Stimulated activated CD4-positive, alpha-beta T cell treated with anti-CD3 and anti-CD28 coated beads, TNF-alpha, amount 100 ng/mL, for 4 hours (primary cell): Measurements from ENCODE around the gene ACACA.

Source experiments
- DNase-seq, 3 experiments: peaks; one replicate each; pipeline ENCODE4 v3.0.0-alpha.2; 2020; ENCODE audit warnings: low read depth in 3 of 3

Gene ACACA

DNA sequence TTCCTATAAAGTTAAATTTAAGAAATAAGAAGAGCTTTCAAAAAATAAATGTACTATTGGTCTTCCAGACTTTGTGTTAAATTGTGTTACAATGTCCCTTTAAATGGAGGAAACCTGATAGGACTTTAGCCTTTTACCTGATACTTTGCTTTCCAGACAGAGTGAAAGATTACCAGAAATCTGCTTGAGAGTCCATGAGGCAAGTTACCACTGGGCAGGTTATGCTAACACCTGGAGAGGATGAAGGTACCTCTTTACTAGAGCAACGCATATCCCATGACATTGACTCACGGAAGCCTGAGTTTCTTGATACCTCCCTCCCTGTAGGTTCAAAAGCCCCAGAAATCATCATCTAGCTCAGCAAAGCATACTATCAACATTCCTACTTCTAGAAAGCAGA is 174.7 kb downstream of the ACACA start:
- DNase-seq = no peak

GRCh38 chr17:37230633-37231032 is 176.0 kb downstream of the ACACA start:
- DNase-seq = no peak

GRCh38 chr17:37225465-37225864 is 181.2 kb downstream of the ACACA start:
- no peak for DNase-seq

- no peak for DNase-seq
These were observed 184.8 kb downstream of the ACACA start for GRCh38 chr17:37221865-37222264.

DNA sequence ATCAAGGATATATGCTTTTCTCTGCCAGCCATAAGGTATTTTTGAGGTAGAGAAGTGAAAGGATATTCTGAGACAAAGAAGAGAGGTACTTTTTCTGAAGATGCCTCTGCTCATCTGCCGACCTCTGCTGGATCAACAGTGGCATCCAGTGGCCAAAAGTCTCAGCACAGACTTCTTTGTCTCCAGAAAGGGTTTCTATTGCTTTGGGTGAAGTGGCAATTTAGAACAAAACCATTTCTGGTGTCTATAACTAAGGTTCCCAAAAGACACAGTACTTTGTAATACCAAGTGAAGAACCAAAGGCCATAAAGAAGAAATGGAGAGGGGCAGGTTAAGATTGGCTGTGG is 186.1 kb downstream of the ACACA start:
- DNase-seq = no peak

- DNase-seq = no peak
These were observed 186.6 kb downstream of the ACACA start for GRCh38 chr17:37219876-37220606.

- no peak for DNase-seq
These were observed 187.8 kb downstream of the ACACA start for GRCh38 chr17:37218849-37219248.

DNA sequence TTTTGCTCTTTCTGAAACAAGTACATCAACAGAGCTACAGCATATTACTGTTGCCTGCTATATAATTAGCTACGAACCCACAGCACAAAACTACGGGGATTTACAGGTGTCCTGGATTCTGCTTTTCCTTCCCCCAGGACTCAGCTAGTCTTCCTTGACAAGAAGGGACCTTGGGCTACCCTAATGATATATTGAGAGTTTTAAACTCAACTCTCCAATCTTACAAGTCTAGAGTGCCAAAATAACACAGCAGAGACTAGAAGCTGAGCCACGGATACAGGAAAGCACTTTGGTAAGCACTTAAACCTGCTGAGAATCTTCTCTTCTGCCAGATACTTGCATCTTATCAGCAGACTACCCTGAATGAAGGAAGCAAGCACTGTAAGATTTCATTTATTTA is 192.2 kb downstream of the ACACA start:
- no peak for DNase-seq

- no peak for DNase-seq
These were observed 192.7 kb downstream of the ACACA start for GRCh38 chr17:37213927-37214326.

- DNase-seq = no peak
These were observed 194.5 kb downstream of the ACACA start for GRCh38 chr17:37212179-37212578.

DNA sequence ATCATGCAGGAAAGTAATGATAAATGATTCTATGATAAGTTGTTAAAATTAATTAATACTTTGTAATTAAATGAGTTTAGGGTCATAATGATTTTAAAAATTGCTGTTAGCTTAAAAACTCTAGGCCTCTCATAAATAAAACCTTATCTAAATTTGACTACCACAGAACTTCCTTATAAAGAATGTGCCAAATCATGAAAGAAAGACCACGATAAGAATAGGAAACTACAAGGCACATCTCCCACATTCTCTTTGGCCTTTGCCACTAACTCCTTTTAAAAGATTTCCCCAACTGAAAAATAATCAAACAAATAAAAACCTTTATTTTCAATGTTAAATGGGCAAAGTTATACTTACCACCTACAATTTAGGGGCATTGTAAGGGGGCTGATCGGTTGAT is 195.5 kb downstream of the ACACA start:
- no peak for DNase-seq

GRCh38 chr17:37207103-37207502 is 199.5 kb downstream of the ACACA start:
- no peak for DNase-seq

GRCh38 chr17:37206299-37206698 is 200.3 kb downstream of the ACACA start:
- no peak for DNase-seq

GRCh38 chr17:37200497-37200896 is 206.1 kb downstream of the ACACA start:
- no peak for DNase-seq

DNA sequence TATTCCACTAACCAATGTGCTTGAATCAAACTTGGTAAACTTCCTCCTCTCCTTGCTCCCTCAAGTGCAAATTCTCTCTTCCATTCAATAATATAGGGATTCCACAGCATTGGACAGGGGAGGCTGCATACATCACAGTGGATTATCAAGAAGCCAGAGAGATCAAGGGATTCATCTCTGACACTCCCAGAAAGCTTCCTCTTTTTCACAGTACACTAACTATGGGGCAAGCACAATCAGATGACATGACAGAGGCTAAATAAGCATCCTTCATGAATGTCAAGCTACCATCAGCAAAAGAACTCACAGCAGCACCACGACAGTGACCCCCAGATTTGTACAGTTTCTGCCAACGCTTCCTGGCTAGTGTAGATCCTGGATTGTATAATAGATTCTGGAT is 209.3 kb downstream of the ACACA start:
- no peak for DNase-seq

- no peak for DNase-seq
These were observed 212.4 kb downstream of the ACACA start for GRCh38 chr17:37194208-37194607.

DNA sequence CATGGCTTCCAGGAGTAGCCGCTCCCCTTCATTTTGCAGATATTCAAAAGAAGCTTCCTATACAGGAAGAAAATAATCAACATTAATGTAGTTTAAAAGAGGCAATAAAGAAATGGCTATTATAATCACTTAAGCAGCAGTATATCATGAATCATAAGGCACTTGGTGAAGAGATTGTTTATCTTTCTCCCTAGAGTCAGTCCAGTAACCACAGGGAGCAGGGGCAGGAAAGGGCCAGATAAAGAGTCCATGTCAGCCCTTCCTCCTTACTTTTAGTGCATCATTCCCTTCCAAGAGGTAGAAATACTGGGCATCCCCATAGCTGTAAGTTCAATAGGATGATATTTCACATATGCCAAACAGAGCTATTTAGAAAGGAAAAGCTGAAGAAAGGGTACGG is 215.4 kb downstream of the ACACA start:
- no peak for DNase-seq

- no peak for DNase-seq
These were observed 216.1 kb downstream of the ACACA start for GRCh38 chr17:37190493-37190892.

- DNase-seq = no peak
These were observed 218.5 kb downstream of the ACACA start for GRCh38 chr17:37188157-37188556.

- no peak for DNase-seq
These were observed 219.4 kb downstream of the ACACA start for GRCh38 chr17:37187262-37187661.

DNA sequence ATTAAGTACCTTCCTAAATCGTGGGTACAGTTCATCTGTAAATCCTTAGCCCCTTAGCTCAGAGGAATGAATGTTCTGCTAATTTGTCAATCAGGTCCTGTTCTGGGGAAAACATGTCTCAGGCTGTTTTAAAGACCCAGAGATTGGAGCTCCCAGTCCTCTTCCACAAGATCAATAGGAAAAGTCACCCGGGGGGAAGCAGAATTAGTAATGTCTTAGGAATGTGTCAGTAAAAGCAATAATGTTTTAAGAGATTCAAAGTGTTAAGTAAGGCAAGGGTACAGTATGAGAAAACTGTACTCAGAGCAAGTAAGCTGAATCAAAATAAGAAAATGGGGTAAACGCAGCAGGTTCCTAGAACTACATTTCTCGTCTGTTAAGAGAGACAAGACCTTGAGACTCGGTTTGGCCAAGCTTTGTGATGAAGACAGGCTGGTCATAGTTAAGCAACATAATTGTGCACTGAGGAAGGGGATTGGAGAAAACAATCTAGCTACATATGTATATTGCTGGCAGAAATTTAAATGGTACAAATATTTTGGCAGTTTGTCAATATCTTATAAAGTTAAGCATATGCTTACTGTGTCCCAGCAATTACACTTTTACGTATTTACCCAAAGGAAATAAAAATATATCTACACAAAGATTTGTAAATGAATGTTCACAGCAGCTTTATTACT is 223.7 kb downstream of the ACACA start:
- DNase-seq = no peak

DNA sequence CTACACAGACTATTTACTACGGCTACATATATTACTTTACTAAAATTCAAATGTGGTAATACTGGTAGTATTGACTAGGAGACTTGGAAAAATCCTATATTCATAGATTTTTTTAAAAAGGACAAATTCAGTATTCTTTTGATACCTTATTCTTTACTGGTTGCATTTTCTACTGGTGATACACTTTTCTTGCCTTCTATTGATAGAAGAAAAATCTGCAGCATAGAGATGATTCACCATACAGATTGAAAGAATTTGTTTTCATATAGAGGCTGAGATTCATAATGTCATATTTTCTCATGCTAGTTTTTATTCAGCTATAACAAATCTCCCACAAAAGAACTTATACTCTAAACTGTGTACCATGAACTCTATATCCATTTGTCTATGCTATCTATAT is 226.3 kb downstream of the ACACA start:
- DNase-seq = no peak

GRCh38 chr17:37179893-37180292 is 226.7 kb downstream of the ACACA start:
- DNase-seq = no peak
